Caco-2 (cell line): ENCODE data around the gene HRH2. TPM values are rescaled to one million over a fixed set of nuclear protein-coding genes. Genes with fewer than 3 reads are reported as not detected.

Experiments
- BruUV-seq: library from RNA; stranded (reverse); fragments of 400-500 nt; replicated peaks from 2 replicates; lab custom pipeline; 2021; lab: Mats Ljungman, UMichigan
- CTCF ChIA-PET: fragments of 300-600 bp; sonication (Branson Sonifier 250); formaldehyde crosslinking; loops from one replicate; lab custom pipeline; 2022; ENCODE audit warnings: antibody characterized with exemption; lab: Charles Lee
- POLR2A ChIA-PET: fragments of 300-600 bp; sonication (Branson Sonifier 250); formaldehyde crosslinking; loops from one replicate; lab custom pipeline; 2022; ENCODE audit warnings: antibody characterized with exemption; lab: Charles Lee
- DNase-seq, 2 experiments: peaks; one replicate each; pipeline versions ENCODE4 v3.0.0 to v3.0.0-alpha.2; 2020 to 2022
- H3K27me3 ChIP-seq: replicated peaks from 2 replicates; pipeline ENCODE4 v1.6.0; 2011; ENCODE audit warnings: low read length; ENCODE audit not compliant: control insufficient read depth, insufficient read depth
- H3K36me3 ChIP-seq: 2 replicates; pipeline ENCODE4 v1.5.1; 2011; ENCODE audit warnings: low read length; ENCODE audit not compliant: control insufficient read depth, insufficient read depth
- H3K4me1 ChIP-seq: fragments of 250-450 bp; sonication (Bioruptor Pico); 2 replicates; pipeline ENCODE4 v1.5.1; 2020; ENCODE audit warnings: mild to moderate bottlenecking
- H3K4me3 ChIP-seq: 2 replicates; pipeline ENCODE4 v1.5.1; 2011; ENCODE audit warnings: low read depth, mild to moderate bottlenecking, control low read depth, low read length
- H3K9me3 ChIP-seq: fragments of 250-450 bp; sonication (Bioruptor Pico); 2 replicates; pipeline ENCODE4 v1.5.1; 2020; ENCODE audit warnings: mild to moderate bottlenecking, moderate library complexity
- H3K27ac Mint-ChIP-seq: one replicate; pipeline ENCODE4 v1.8.0; 2022; ENCODE audit warnings: mixed read lengths; ENCODE audit not compliant: unreplicated experiment
- H3K27me3 Mint-ChIP-seq: one replicate; pipeline ENCODE4 v1.8.0; 2022; ENCODE audit warnings: mixed read lengths; ENCODE audit not compliant: insufficient read depth, unreplicated experiment
- H3K36me3 Mint-ChIP-seq: one replicate; pipeline ENCODE4 v1.8.0; 2022; ENCODE audit warnings: mild to moderate bottlenecking, mixed read lengths; ENCODE audit not compliant: insufficient read depth, unreplicated experiment
- H3K4me1 Mint-ChIP-seq: one replicate; pipeline ENCODE4 v1.8.0; 2022; ENCODE audit warnings: low read depth, mixed read lengths; ENCODE audit not compliant: unreplicated experiment
- H3K4me3 Mint-ChIP-seq: one replicate; pipeline ENCODE4 v1.8.0; 2022; ENCODE audit warnings: mild to moderate bottlenecking, moderate library complexity, mixed read lengths; ENCODE audit not compliant: unreplicated experiment
- H3K9me3 Mint-ChIP-seq: one replicate; pipeline ENCODE4 v1.8.0; 2022; ENCODE audit warnings: mixed read lengths; ENCODE audit not compliant: unreplicated experiment
- intact Hi-C: fragments of 100-400 bp; cut with micrococcal nuclease; formaldehyde crosslinking; loops from one replicate; pipeline ENCODE4 v1.10.0; 2022; ENCODE audit not compliant: unreplicated experiment
- total RNA-seq: library from RNA; stranded (reverse); gene quantifications from 2 replicates; pipeline ENCODE4 v1.2.3, GENCODE V29; 2022
- TF ChIP-seq, protein P1 (sequence below), 2 experiments: fragments of 200-600 bp in 1 of 2; IDR thresholded peaks; 1 replicate in 1 of 2; 2 replicates in 1 of 2; pipeline versions ENCODE4 v1.5.1 to v1.8.0; 2011 to 2022; ENCODE audit warnings: antibody characterized with exemption in 1 of 2, control low read depth in 1 of 2, inconsistent platforms in 1 of 2, low read depth in 1 of 2, low read length in 1 of 2, mild to moderate bottlenecking in 1 of 2, moderate library complexity in 1 of 2; ENCODE audit not compliant: insufficient read depth in 1 of 2, severe bottlenecking in 1 of 2, unreplicated experiment in 1 of 2

HRH2 gene
- total RNA-seq, 1 experiment from 2014 or later: not detected

DNA sequence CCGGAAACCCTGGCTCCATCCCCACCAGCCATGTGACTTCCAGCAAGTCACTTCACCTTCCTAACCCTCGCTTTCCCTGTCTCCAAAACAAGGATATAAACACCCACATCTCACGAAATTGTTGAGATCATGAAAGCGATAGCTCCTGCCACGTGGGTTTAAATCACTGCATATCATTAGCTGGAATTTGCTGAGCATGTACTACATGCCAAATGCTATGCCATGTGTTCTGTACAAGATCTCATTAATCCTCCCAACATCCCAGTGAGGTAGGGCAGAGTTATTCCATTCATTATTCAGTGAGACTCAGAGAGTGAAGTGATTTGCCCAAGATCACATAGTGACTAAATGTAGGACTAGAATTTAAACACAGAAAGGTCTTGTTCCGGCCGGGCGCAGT is 29.2 kb upstream of the HRH2 start:
- Mint-ChIP-seq H3K36me3 (no peaks in the 10 kb centered on the region), H3K27ac (no peak overlapping the region), H3K4me1 (no peaks in the 10 kb centered on the region), H3K27me3 (peaks cover 5% of the 10 kb centered on the region), H3K4me3 (no peak overlapping the region), H3K9me3 (peaks cover 30% of the 10 kb centered on the region)
- TF ChIP-seq, protein P1, sequence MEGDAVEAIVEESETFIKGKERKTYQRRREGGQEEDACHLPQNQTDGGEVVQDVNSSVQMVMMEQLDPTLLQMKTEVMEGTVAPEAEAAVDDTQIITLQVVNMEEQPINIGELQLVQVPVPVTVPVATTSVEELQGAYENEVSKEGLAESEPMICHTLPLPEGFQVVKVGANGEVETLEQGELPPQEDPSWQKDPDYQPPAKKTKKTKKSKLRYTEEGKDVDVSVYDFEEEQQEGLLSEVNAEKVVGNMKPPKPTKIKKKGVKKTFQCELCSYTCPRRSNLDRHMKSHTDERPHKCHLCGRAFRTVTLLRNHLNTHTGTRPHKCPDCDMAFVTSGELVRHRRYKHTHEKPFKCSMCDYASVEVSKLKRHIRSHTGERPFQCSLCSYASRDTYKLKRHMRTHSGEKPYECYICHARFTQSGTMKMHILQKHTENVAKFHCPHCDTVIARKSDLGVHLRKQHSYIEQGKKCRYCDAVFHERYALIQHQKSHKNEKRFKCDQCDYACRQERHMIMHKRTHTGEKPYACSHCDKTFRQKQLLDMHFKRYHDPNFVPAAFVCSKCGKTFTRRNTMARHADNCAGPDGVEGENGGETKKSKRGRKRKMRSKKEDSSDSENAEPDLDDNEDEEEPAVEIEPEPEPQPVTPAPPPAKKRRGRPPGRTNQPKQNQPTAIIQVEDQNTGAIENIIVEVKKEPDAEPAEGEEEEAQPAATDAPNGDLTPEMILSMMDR (IDR thresholded peaks at IDR 0.05; ENCODE audit: insufficient read depth in 1 of 2, low read depth in 1 of 2, low read length in 1 of 2, severe bottlenecking in 1 of 2, unreplicated experiment in 1 of 2): no peak
- intact Hi-C loops: no loop called here
- CTCF ChIA-PET: no interaction called here
- H3K4me1 ChIP-seq: no peaks in the 10 kb centered on the region; the same call in 1 of the 2 replicates
- H3K27me3 ChIP-seq: no peaks in the 10 kb centered on the region; the same call in 1 of the 2 replicates
- POLR2A ChIA-PET: no interaction called here
- DNase-seq: no peak
- H3K36me3 ChIP-seq: no peaks in the 10 kb centered on the region
- no peak overlapping the region for H3K4me3 ChIP-seq
- BruUV-seq: no TSS peak
- peaks cover 8% of the 10 kb centered on the region; the same call in 1 of the 2 replicates for H3K9me3 ChIP-seq

DNA sequence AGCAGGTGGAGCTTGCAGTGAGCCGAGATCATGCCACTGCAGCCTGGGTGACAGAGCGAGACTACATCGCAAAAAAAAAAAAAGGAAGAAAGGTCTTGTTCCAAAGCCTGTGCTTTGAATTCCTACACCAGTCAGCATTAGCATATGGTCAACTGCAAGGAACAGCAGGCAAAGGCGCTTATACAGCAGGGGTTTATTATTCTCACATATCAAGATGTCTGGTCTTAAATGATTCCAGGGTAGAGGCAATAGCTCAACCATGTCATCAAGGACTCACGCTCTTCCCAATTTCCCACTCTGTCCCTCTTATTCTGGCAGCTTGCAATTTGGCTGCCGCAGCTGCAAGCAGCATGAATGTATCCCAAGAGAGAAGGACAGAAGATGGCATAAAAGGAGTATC is 28.6 kb upstream of the HRH2 start:
- Histone ChIP-seq H3K9me3 (peaks cover 8% of the 10 kb centered on the region; the same call in 1 of the 2 replicates), H3K4me1 (no peaks in the 10 kb centered on the region; the same call in 1 of the 2 replicates), H3K36me3 (no peaks in the 10 kb centered on the region), H3K4me3 (no peak overlapping the region), H3K27me3 (no peaks in the 10 kb centered on the region)
- ChIA-PET POLR2A (no interaction called here), CTCF (no interaction called here)
- no peaks in the 10 kb centered on the region for H3K36me3 Mint-ChIP-seq
- peaks cover 30% of the 10 kb centered on the region for H3K9me3 Mint-ChIP-seq
- no peak overlapping the region for H3K27ac Mint-ChIP-seq
- no peaks in the 10 kb centered on the region for H3K4me1 Mint-ChIP-seq
- peaks cover 5% of the 10 kb centered on the region for H3K27me3 Mint-ChIP-seq
- DNase-seq: no peak
- no TSS peak for BruUV-seq
- intact Hi-C loops: no loop called here
- TF ChIP-seq, protein P1 (IDR thresholded peaks at IDR 0.05; ENCODE audit: insufficient read depth in 1 of 2, low read depth in 1 of 2, low read length in 1 of 2, severe bottlenecking in 1 of 2, unreplicated experiment in 1 of 2): no peak
- no peak overlapping the region for H3K4me3 Mint-ChIP-seq

DNA sequence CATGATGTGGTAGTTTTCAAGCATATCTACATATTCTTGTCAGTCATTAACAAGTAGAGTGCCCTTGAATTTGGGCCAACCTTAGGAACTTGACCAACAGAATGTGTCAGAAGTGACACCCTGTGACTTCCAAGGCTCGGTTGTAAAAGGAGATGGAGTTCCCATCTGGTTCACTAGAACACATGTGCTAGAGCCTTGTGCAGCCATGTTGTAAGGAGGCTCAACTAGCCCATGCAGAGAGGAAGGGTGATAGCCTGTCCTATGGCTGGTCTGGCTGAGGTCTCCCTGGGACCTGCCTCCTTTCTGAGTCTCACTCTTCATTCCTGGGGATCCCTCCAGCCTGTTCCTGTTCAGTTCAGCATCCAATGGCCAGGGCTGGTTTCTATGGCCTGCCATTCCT is 28.1 kb upstream of the HRH2 start:
- Histone ChIP-seq H3K9me3 (peaks cover 8% of the 10 kb centered on the region; the same call in 1 of the 2 replicates), H3K36me3 (no peaks in the 10 kb centered on the region), H3K4me3 (no peak overlapping the region), H3K4me1 (no peaks in the 10 kb centered on the region; the same call in 1 of the 2 replicates), H3K27me3 (no peaks in the 10 kb centered on the region)
- H3K4me3 Mint-ChIP-seq: no peak overlapping the region
- H3K36me3 Mint-ChIP-seq: no peaks in the 10 kb centered on the region
- no peak overlapping the region for H3K27ac Mint-ChIP-seq
- peaks cover 5% of the 10 kb centered on the region for H3K27me3 Mint-ChIP-seq
- H3K4me1 Mint-ChIP-seq: no peaks in the 10 kb centered on the region
- CTCF ChIA-PET: no interaction called here
- intact Hi-C loops: no loop called here
- no peak for DNase-seq
- TF ChIP-seq, protein P1 (IDR thresholded peaks at IDR 0.05; ENCODE audit: insufficient read depth in 1 of 2, low read depth in 1 of 2, low read length in 1 of 2, severe bottlenecking in 1 of 2, unreplicated experiment in 1 of 2): no peak
- POLR2A ChIA-PET: no interaction called here
- H3K9me3 Mint-ChIP-seq: peaks cover 30% of the 10 kb centered on the region
- BruUV-seq: no TSS peak
